Neural progenitor cell (in vitro differentiated cells): ENCODE data around the gene RAVER1.

Experiments
- EZH2 ChIP-seq: fragments of 200-600 bp; sonication (generic); IDR thresholded peaks from 2 replicates; pipeline ENCODE4 v1.6.1; 2017; ENCODE audit warnings: antibody characterized with exemption, mild to moderate bottlenecking, moderate library complexity
- EZH2phosphoT487 ChIP-seq: fragments of 200-600 bp; sonication (generic); IDR thresholded peaks from 2 replicates; pipeline ENCODE4 v1.6.1; 2017; ENCODE audit warnings: antibody characterized with exemption
- TF ChIP-seq, protein P1 (sequence below): fragments of 200-600 bp; sonication (generic); IDR thresholded peaks from 2 replicates; pipeline ENCODE4 v1.5.1; 2017; ENCODE audit warnings: antibody characterized with exemption, mild to moderate bottlenecking

DNA sequence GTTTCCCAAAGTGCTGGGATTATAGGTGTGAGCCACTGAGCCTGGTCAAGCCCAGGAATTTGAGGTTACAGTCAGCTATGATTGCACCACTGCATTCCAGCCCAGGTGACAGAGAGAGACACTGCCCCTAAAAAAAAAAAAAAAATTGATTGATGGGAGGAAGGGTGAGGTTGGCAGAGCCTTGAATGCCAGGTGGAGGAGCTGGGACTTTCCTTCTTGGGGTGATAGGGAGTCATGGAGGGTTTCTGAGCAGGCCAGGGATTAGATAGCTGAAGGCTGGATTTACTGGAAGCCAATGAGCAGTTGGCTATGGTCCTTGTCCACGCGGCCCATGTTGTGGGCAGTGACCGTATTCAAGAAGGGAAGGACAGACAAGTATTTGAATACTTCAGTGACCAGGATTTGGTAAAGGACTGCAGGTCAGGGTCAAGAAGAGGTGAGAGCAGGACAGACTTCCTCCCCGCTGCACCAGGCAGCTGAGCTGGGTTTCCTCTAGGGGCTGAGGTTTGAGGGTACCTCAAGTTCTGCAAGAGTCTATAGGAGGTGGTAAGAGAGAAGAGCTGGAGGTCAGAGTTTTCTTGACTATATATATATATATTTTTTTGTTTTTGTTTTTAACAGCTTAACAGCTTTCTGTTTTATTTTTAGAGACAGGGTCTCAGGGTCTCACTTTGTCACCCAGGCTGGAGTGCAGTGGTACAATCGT lies 53.4 kb downstream of the RAVER1 start:
- TF ChIP-seq, protein P1, sequence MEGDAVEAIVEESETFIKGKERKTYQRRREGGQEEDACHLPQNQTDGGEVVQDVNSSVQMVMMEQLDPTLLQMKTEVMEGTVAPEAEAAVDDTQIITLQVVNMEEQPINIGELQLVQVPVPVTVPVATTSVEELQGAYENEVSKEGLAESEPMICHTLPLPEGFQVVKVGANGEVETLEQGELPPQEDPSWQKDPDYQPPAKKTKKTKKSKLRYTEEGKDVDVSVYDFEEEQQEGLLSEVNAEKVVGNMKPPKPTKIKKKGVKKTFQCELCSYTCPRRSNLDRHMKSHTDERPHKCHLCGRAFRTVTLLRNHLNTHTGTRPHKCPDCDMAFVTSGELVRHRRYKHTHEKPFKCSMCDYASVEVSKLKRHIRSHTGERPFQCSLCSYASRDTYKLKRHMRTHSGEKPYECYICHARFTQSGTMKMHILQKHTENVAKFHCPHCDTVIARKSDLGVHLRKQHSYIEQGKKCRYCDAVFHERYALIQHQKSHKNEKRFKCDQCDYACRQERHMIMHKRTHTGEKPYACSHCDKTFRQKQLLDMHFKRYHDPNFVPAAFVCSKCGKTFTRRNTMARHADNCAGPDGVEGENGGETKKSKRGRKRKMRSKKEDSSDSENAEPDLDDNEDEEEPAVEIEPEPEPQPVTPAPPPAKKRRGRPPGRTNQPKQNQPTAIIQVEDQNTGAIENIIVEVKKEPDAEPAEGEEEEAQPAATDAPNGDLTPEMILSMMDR: no peak
- no peak for TF ChIP-seq EZH2
- no peak for TF ChIP-seq EZH2phosphoT487
